ENCODE data around the gene TMEM132C. TPM values are rescaled to one million over a fixed set of nuclear protein-coding genes. Genes with fewer than 3 reads are reported as not detected.

TMEM132C gene
- total and polyA plus RNA-seq, 12 donors, result 0.79 to 2.9 (median 1.7) TPM

DNA sequence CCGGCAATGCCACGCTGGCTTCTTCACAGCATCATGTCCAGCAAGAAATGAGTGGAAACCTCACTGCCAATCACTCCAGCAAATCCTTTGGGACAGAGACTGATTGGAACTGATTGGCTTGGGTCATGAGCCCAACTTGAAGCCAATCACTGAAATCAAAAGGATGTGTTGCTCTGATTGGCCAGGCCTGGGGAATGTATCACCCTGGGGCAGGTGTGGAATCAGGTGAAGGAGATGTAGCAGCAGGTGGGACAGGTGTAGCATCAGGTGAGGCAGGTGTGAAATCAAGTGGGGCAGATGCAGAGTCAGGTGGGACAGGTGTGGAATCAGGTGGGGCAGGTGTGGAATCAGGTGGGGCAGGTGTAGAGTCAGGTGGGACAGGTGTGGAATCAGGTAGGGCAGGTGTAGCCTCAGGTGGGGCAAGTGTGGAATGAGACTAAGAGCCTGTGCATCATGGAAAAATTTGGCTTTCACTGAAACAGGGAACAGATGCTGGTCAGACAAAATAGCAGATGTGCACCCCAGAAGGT is 350.4 kb downstream of the TMEM132C start:
- Histone ChIP-seq H3K9me3 (no peaks in the 10 kb centered on the region), H3K27ac (no peak overlapping the region), H3K27me3 (peaks cover 0 to 12% (median 4%) of the 10 kb centered on the region in 7 donors), H3K4me3 (no peak overlapping the region), H3K4me1 (peaks cover 0 to 5% (median 0%) of the 10 kb centered on the region in 9 donors), H3K36me3 (no peaks in the 10 kb centered on the region)
- ATAC-seq, result no peak
- DNase-seq, result no peak
- intact Hi-C loops (cut with DNase I), result no loop called here
- TF ChIP-seq, protein P1, sequence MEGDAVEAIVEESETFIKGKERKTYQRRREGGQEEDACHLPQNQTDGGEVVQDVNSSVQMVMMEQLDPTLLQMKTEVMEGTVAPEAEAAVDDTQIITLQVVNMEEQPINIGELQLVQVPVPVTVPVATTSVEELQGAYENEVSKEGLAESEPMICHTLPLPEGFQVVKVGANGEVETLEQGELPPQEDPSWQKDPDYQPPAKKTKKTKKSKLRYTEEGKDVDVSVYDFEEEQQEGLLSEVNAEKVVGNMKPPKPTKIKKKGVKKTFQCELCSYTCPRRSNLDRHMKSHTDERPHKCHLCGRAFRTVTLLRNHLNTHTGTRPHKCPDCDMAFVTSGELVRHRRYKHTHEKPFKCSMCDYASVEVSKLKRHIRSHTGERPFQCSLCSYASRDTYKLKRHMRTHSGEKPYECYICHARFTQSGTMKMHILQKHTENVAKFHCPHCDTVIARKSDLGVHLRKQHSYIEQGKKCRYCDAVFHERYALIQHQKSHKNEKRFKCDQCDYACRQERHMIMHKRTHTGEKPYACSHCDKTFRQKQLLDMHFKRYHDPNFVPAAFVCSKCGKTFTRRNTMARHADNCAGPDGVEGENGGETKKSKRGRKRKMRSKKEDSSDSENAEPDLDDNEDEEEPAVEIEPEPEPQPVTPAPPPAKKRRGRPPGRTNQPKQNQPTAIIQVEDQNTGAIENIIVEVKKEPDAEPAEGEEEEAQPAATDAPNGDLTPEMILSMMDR (IDR thresholded peaks at IDR 0.05), result no peak
- WGBS, 2 donors, result 86 to 91% methylated on average over 2 of the region's 2 CpGs

DNA sequence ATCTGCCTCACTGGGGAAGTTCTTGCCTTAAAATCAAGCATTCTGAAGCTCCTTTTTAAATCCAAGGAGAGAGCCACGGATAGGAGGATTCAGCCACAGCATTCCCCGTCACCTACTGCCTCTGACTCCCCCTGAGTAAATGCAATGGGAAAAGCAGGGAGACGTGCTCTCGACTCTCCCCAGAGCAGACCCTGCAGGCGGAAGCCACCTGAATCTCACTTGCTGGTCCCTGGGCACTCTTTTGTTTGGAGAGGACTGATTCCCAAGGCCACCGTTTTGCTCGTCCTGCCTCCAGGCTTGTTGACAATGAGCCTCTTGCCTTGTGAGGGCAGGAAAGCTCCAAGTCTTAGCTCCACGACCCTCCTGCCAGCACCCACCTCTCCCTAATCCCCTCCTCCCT is 352.3 kb downstream of the TMEM132C start:
- H3K27ac ChIP-seq, result no peak overlapping the region
- DNase-seq (no peak), ATAC-seq (no peak)
- H3K4me3 ChIP-seq, result no peak overlapping the region
- no peaks in the 10 kb centered on the region for H3K36me3 ChIP-seq
- H3K9me3 ChIP-seq, result no peaks in the 10 kb centered on the region
- TF ChIP-seq, protein P1 (IDR thresholded peaks at IDR 0.05), result no peak
- H3K27me3 ChIP-seq, result peaks cover 0 to 12% (median 4%) of the 10 kb centered on the region in 7 donors
- WGBS, 2 donors, result 30 to 31% methylated on average over 8 of the region's 8 CpGs
- intact Hi-C loops (cut with DNase I), result no loop called here
- no peaks in the 10 kb centered on the region for H3K4me1 ChIP-seq

DNA sequence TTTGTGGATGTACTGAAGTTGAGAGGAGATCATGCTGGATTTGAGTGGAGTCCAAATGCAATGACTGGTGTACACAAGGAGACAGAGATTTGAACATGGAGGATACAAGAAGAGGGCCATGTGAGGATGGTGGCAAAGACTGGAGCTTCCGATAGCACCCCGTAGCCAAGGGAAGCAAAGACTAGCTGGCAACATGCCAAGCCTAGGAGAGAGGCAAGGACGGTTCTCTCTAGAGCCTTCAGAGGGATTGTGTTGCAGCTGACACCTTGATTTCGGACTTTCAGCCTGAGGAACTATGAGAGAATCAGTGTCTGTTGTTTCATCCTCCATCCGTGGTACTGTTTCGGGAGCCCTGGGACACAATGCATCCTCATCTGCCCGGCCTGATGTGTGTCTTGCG is 354.3 kb downstream of the TMEM132C start:
- TF ChIP-seq, protein P1 (IDR thresholded peaks at IDR 0.05), result no peak
- intact Hi-C loops (cut with DNase I), result no loop called here
- no peak for DNase-seq
- no peaks in the 10 kb centered on the region for H3K4me1 ChIP-seq
- no peak overlapping the region for H3K27ac ChIP-seq
- no peaks in the 10 kb centered on the region for H3K36me3 ChIP-seq
- ATAC-seq, result no peak
- H3K27me3 ChIP-seq, result peaks cover 0 to 12% (median 4%) of the 10 kb centered on the region in 7 donors
- no peaks in the 10 kb centered on the region for H3K9me3 ChIP-seq
- 83 to 84% methylated on average over 8 of the region's 8 CpGs for WGBS, 2 donors
- no peak overlapping the region for H3K4me3 ChIP-seq

DNA sequence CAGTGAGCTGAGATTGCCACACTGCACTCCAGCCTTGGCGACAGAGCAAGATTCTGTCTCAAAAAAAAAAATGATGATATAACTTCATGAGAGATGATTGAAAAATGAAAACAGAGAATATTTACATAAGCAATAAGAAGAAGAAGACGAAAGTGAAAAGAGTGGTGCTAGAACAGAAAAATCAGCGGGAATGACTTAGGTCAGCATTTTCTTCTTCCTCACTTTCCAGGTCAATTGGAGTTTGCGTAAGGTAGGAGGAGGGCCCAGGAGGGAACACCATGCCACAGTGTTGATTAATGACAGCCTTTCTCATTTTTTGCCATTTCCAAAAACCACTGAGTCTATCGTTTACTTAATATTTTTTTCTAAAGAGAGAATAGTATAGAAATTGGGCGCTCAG is 356.8 kb downstream of the TMEM132C start:
- no peak for ATAC-seq
- Histone ChIP-seq H3K4me1 (no peaks in the 10 kb centered on the region), H3K27ac (no peak overlapping the region), H3K36me3 (no peaks in the 10 kb centered on the region), H3K4me3 (no peak overlapping the region), H3K27me3 (peaks cover 0 to 12% (median 4%) of the 10 kb centered on the region in 7 donors), H3K9me3 (no peaks in the 10 kb centered on the region)
- TF ChIP-seq, protein P1 (IDR thresholded peaks at IDR 0.05), result no peak
- DNase-seq, result no peak
- WGBS, 2 donors, result 89 to 92% methylated on average over 6 of the region's 6 CpGs
- intact Hi-C loops (cut with DNase I), result no loop called here

Measured in heart right ventricle (tissue), 16 donors.